DMS114 treated with DMSO at 0.1 percent for 48 hours (cell line): ENCODE measurements around the gene PCSK1.
"Not testable (repeated sequence)": the region's sequence is repeated elsewhere in the genome, so short reads cannot be mapped to it uniquely, and the experiment has no call there.

Source experiments
- DNase-seq: peaks from one replicate; lab custom pipeline; 2025; ENCODE audit not compliant: unreplicated experiment; lab: John Stamatoyannopoulos, UW

PCSK1 gene

GRCh38 chr5:96427824-96428223 is 5.2 kb downstream of the PCSK1 start:
- no peak for DNase-seq

- DNase-seq: no peak
These were observed 6.2 kb downstream of the PCSK1 start for GRCh38 chr5:96426831-96427230.

GRCh38 chr5:96425443-96425842 is 7.6 kb downstream of the PCSK1 start:
- no peak for DNase-seq

GRCh38 chr5:96415897-96416296 is 17.2 kb downstream of the PCSK1 start:
- DNase-seq: no peak

- DNase-seq: no peak
These were observed 20.1 kb downstream of the PCSK1 start for GRCh38 chr5:96412868-96413449.

GRCh38 chr5:96410013-96410412 is 23.0 kb downstream of the PCSK1 start:
- no peak for DNase-seq

GRCh38 chr5:96408841-96409538 is 24.1 kb downstream of the PCSK1 start:
- DNase-seq: no peak

GRCh38 chr5:96408210-96408777 is 24.8 kb downstream of the PCSK1 start:
- DNase-seq: no peak

- no peak for DNase-seq
These were observed 25.6 kb downstream of the PCSK1 start for GRCh38 chr5:96407436-96407835.

- no peak for DNase-seq
These were observed 28.7 kb downstream of the PCSK1 start for GRCh38 chr5:96404191-96404867.

- DNase-seq: no peak
These were observed 30.5 kb downstream of the PCSK1 start for GRCh38 chr5:96402500-96402899.

- no peak for DNase-seq
These were observed 36.2 kb downstream of the PCSK1 start for GRCh38 chr5:96396878-96397277.

GRCh38 chr5:96395295-96395694 is 37.8 kb downstream of the PCSK1 start:
- not testable (repeated sequence) for DNase-seq

- no peak for DNase-seq
These were observed 41.1 kb downstream of the PCSK1 start for GRCh38 chr5:96391921-96392320.

- no peak for DNase-seq
These were observed 44.9 kb downstream of the PCSK1 start for GRCh38 chr5:96388176-96388575.

- DNase-seq: no peak
These were observed 45.4 kb downstream of the PCSK1 start for GRCh38 chr5:96387616-96388015.

GRCh38 chr5:96385538-96385937 is 47.5 kb downstream of the PCSK1 start:
- DNase-seq: no peak

- DNase-seq: no peak
These were observed 48.7 kb downstream of the PCSK1 start for GRCh38 chr5:96384353-96384752.

- no peak for DNase-seq
These were observed 51.5 kb downstream of the PCSK1 start for GRCh38 chr5:96381526-96381925.

GRCh38 chr5:96379896-96380295 is 53.2 kb downstream of the PCSK1 start:
- no peak for DNase-seq

- no peak for DNase-seq
These were observed 55.5 kb downstream of the PCSK1 start for GRCh38 chr5:96377597-96377996.

- DNase-seq: no peak
These were observed 55.9 kb downstream of the PCSK1 start for GRCh38 chr5:96377167-96377566.
